ENCODE data around the gene MYRF.
A peak's percentile ranks its signal among the peaks of the same experiment; 100 is the strongest.

Gene MYRF

GRCh38 chr11:61718046-61718531, 34.3 kb upstream of the MYRF start:
- no peaks in the 10 kb centered on the region for H3K27me3 ChIP-seq (ENCODE audit: control insufficient read depth in 2 of 2, insufficient read depth in 2 of 2, low read length in 2 of 2)
- no peak overlapping the region for H3K4me3 ChIP-seq (ENCODE audit: low read length in 2 of 2)
- H3K36me3 ChIP-seq (ENCODE audit: control insufficient read depth in 2 of 2, insufficient read depth in 2 of 2, low read length in 2 of 2): peaks cover 6 to 9% of the 10 kb centered on the region in 2 donors
- no peak overlapping the region for H3K27ac ChIP-seq (ENCODE audit: low read depth in 2 of 2, low read length in 2 of 2)
- no peak overlapping the region for H3K9ac ChIP-seq (ENCODE audit: low read depth in 1 of 2, low read length in 2 of 2)
- no peaks in the 10 kb centered on the region for H3K9me3 ChIP-seq (ENCODE audit: control insufficient read depth in 2 of 2, low read length in 2 of 2)
- peaks cover 10 to 12% of the 10 kb centered on the region in 2 donors for H3K4me1 ChIP-seq (ENCODE audit: control insufficient read depth in 2 of 2, insufficient read depth in 2 of 2, low read length in 2 of 2)

DNA sequence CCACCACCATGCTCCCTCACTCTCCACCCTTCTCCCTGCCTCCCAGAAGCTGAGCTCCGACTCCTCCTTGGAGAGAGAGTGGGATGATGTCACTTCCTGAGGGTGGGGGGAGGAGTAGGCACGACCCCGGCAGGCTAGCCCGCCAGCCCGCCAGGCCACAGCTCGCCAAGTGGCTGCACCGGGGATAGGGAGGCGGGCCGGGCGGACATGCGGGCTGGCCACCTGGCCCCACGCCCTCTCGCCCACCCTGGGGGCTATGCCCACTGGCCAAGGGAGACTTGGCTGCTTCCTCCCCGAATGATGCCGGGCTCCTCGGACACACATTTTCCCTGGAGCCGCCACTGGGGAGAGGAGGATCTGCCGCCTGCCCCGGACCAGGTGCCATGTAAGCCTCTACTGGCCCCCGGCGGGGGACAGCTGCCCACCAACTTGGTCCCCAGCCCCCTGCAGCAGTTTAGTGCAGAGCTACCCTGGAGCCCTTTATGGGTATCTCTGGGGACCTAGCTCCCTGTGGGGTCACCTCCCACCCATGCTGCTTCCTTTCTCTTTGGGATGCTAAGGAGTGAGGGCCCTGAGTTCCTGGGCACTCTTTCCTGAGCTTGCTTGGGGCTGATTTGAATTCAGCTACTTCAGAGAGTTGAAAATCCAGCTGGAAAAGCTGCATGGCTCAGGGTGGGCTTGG, 33.7 kb upstream of the MYRF start:
- no peak overlapping the region for H3K27ac ChIP-seq (ENCODE audit: low read depth in 2 of 2, low read length in 2 of 2)

GRCh38 chr11:61719978-61720377, 32.5 kb upstream of the MYRF start:
- Histone ChIP-seq H3K27ac (ENCODE audit: low read depth in 2 of 2, low read length in 2 of 2) (no peak overlapping the region), H3K4me3 (ENCODE audit: low read length in 2 of 2) (no peak overlapping the region), H3K36me3 (ENCODE audit: control insufficient read depth in 2 of 2, insufficient read depth in 2 of 2, low read length in 2 of 2) (peaks cover 19 to 21% of the 10 kb centered on the region in 2 donors), H3K9me3 (ENCODE audit: control insufficient read depth in 2 of 2, low read length in 2 of 2) (no peaks in the 10 kb centered on the region), H3K27me3 (ENCODE audit: control insufficient read depth in 2 of 2, insufficient read depth in 2 of 2, low read length in 2 of 2) (no peaks in the 10 kb centered on the region), H3K9ac (ENCODE audit: low read depth in 1 of 2, low read length in 2 of 2) (no peak overlapping the region), H3K4me1 (ENCODE audit: control insufficient read depth in 2 of 2, insufficient read depth in 2 of 2, low read length in 2 of 2) (peaks cover 10 to 12% of the 10 kb centered on the region in 2 donors)

More for the DNA sequence above, 33.7 kb upstream of the MYRF start:
- Histone ChIP-seq H3K4me1 (ENCODE audit: control insufficient read depth in 2 of 2, insufficient read depth in 2 of 2, low read length in 2 of 2) (peaks cover 10 to 12% of the 10 kb centered on the region in 2 donors), H3K36me3 (ENCODE audit: control insufficient read depth in 2 of 2, insufficient read depth in 2 of 2, low read length in 2 of 2) (peaks cover 8 to 12% of the 10 kb centered on the region in 2 donors), H3K9me3 (ENCODE audit: control insufficient read depth in 2 of 2, low read length in 2 of 2) (no peaks in the 10 kb centered on the region), H3K4me3 (ENCODE audit: low read length in 2 of 2) (peak overlapping the region in 1 of 2 donors; percentile 13), H3K27me3 (ENCODE audit: control insufficient read depth in 2 of 2, insufficient read depth in 2 of 2, low read length in 2 of 2) (no peaks in the 10 kb centered on the region), H3K9ac (ENCODE audit: low read depth in 1 of 2, low read length in 2 of 2) (peak overlapping the region in 1 of 2 donors; percentile 41)

GRCh38 chr11:61720597-61720996, 31.8 kb upstream of the MYRF start:
- H3K4me1 ChIP-seq (ENCODE audit: control insufficient read depth in 2 of 2, insufficient read depth in 2 of 2, low read length in 2 of 2): peaks cover 8 to 10% of the 10 kb centered on the region in 2 donors
- H3K9ac ChIP-seq (ENCODE audit: low read depth in 1 of 2, low read length in 2 of 2): no peak overlapping the region
- H3K4me3 ChIP-seq (ENCODE audit: low read length in 2 of 2): no peak overlapping the region
- H3K27ac ChIP-seq (ENCODE audit: low read depth in 2 of 2, low read length in 2 of 2): no peak overlapping the region
- no peaks in the 10 kb centered on the region for H3K9me3 ChIP-seq (ENCODE audit: control insufficient read depth in 2 of 2, low read length in 2 of 2)
- peaks cover 20 to 21% of the 10 kb centered on the region in 2 donors for H3K36me3 ChIP-seq (ENCODE audit: control insufficient read depth in 2 of 2, insufficient read depth in 2 of 2, low read length in 2 of 2)
- H3K27me3 ChIP-seq (ENCODE audit: control insufficient read depth in 2 of 2, insufficient read depth in 2 of 2, low read length in 2 of 2): no peaks in the 10 kb centered on the region

- Histone ChIP-seq H3K9me3 (ENCODE audit: control insufficient read depth in 2 of 2, low read length in 2 of 2) (no peaks in the 10 kb centered on the region), H3K27ac (ENCODE audit: low read depth in 2 of 2, low read length in 2 of 2) (no peak overlapping the region), H3K9ac (ENCODE audit: low read depth in 1 of 2, low read length in 2 of 2) (no peak overlapping the region), H3K36me3 (ENCODE audit: control insufficient read depth in 2 of 2, insufficient read depth in 2 of 2, low read length in 2 of 2) (peaks cover 34 to 36% of the 10 kb centered on the region in 2 donors), H3K27me3 (ENCODE audit: control insufficient read depth in 2 of 2, insufficient read depth in 2 of 2, low read length in 2 of 2) (no peaks in the 10 kb centered on the region), H3K4me1 (ENCODE audit: control insufficient read depth in 2 of 2, insufficient read depth in 2 of 2, low read length in 2 of 2) (no peaks in the 10 kb centered on the region), H3K4me3 (ENCODE audit: low read length in 2 of 2) (no peak overlapping the region)
Observed at GRCh38 chr11:61724437-61724836, 28.0 kb upstream of the MYRF start.

- Histone ChIP-seq H3K4me1 (ENCODE audit: control insufficient read depth in 2 of 2, insufficient read depth in 2 of 2, low read length in 2 of 2) (no peaks in the 10 kb centered on the region), H3K27ac (ENCODE audit: low read depth in 2 of 2, low read length in 2 of 2) (no peak overlapping the region), H3K36me3 (ENCODE audit: control insufficient read depth in 2 of 2, insufficient read depth in 2 of 2, low read length in 2 of 2) (peaks cover 32 to 35% of the 10 kb centered on the region in 2 donors), H3K4me3 (ENCODE audit: low read length in 2 of 2) (no peak overlapping the region), H3K9me3 (ENCODE audit: control insufficient read depth in 2 of 2, low read length in 2 of 2) (no peaks in the 10 kb centered on the region), H3K27me3 (ENCODE audit: control insufficient read depth in 2 of 2, insufficient read depth in 2 of 2, low read length in 2 of 2) (no peaks in the 10 kb centered on the region), H3K9ac (ENCODE audit: low read depth in 1 of 2, low read length in 2 of 2) (no peak overlapping the region)
Observed at GRCh38 chr11:61725781-61726231, 26.6 kb upstream of the MYRF start.

DNA sequence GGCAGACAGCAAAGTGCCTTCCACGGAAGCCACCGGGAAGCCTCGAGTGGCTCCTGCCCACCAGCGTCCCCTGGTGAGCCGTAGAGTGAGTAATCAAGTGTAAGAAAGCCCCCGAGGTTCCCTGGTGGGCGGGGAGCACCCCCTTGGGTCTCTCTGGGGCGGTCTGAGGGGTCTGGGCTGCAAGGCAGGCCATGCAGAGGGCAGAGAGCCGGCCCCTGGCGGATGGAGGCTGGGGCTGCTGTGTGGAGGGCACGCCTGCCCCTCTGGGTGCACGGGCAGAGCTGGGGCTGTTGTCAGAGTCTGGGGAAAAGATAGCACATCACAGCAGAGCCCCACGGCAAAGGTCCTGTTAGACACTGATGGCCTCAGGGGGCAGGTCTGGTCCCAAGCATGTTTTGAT, 25.7 kb upstream of the MYRF start:
- Histone ChIP-seq H3K27ac (ENCODE audit: low read depth in 2 of 2, low read length in 2 of 2) (no peak overlapping the region), H3K27me3 (ENCODE audit: control insufficient read depth in 2 of 2, insufficient read depth in 2 of 2, low read length in 2 of 2) (no peaks in the 10 kb centered on the region), H3K9me3 (ENCODE audit: control insufficient read depth in 2 of 2, low read length in 2 of 2) (no peaks in the 10 kb centered on the region), H3K4me1 (ENCODE audit: control insufficient read depth in 2 of 2, insufficient read depth in 2 of 2, low read length in 2 of 2) (no peaks in the 10 kb centered on the region), H3K4me3 (ENCODE audit: low read length in 2 of 2) (no peak overlapping the region), H3K36me3 (ENCODE audit: control insufficient read depth in 2 of 2, insufficient read depth in 2 of 2, low read length in 2 of 2) (peaks cover 32% of the 10 kb centered on the region in 2 donors), H3K9ac (ENCODE audit: low read depth in 1 of 2, low read length in 2 of 2) (no peak overlapping the region)

GRCh38 chr11:61727401-61727811, 25.0 kb upstream of the MYRF start:
- Histone ChIP-seq H3K27ac (ENCODE audit: low read depth in 2 of 2, low read length in 2 of 2) (no peak overlapping the region), H3K4me1 (ENCODE audit: control insufficient read depth in 2 of 2, insufficient read depth in 2 of 2, low read length in 2 of 2) (no peaks in the 10 kb centered on the region), H3K9ac (ENCODE audit: low read depth in 1 of 2, low read length in 2 of 2) (no peak overlapping the region), H3K27me3 (ENCODE audit: control insufficient read depth in 2 of 2, insufficient read depth in 2 of 2, low read length in 2 of 2) (no peaks in the 10 kb centered on the region), H3K36me3 (ENCODE audit: control insufficient read depth in 2 of 2, insufficient read depth in 2 of 2, low read length in 2 of 2) (peaks cover 31 to 32% of the 10 kb centered on the region in 2 donors), H3K4me3 (ENCODE audit: low read length in 2 of 2) (no peak overlapping the region), H3K9me3 (ENCODE audit: control insufficient read depth in 2 of 2, low read length in 2 of 2) (no peaks in the 10 kb centered on the region)

GRCh38 chr11:61728066-61728939, 24.1 kb upstream of the MYRF start:
- Histone ChIP-seq H3K27ac (ENCODE audit: low read depth in 2 of 2, low read length in 2 of 2) (no peak overlapping the region), H3K9me3 (ENCODE audit: control insufficient read depth in 2 of 2, low read length in 2 of 2) (no peaks in the 10 kb centered on the region), H3K9ac (ENCODE audit: low read depth in 1 of 2, low read length in 2 of 2) (no peak overlapping the region), H3K4me1 (ENCODE audit: control insufficient read depth in 2 of 2, insufficient read depth in 2 of 2, low read length in 2 of 2) (no peaks in the 10 kb centered on the region), H3K36me3 (ENCODE audit: control insufficient read depth in 2 of 2, insufficient read depth in 2 of 2, low read length in 2 of 2) (peaks cover 27 to 29% of the 10 kb centered on the region in 2 donors), H3K4me3 (ENCODE audit: low read length in 2 of 2) (no peak overlapping the region), H3K27me3 (ENCODE audit: control insufficient read depth in 2 of 2, insufficient read depth in 2 of 2, low read length in 2 of 2) (no peaks in the 10 kb centered on the region)

DNA sequence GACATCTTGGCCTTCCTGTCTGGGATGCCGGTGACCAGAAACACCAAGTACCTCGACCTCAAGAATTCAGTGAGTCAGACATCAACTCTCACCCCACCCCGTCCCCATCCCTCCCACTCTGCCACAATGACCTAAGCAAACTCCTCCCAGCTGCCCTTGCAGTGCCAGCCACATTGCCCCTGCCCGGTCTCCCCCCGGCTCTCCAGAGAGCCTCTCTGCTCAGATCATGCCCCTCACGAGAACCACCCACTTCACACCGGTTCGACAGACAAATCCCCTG, 23.6 kb upstream of the MYRF start:
- no peak overlapping the region for H3K4me3 ChIP-seq (ENCODE audit: low read length in 2 of 2)
- peaks cover 0 to 3% of the 10 kb centered on the region in 2 donors for H3K4me1 ChIP-seq (ENCODE audit: control insufficient read depth in 2 of 2, insufficient read depth in 2 of 2, low read length in 2 of 2)
- H3K9ac ChIP-seq (ENCODE audit: low read depth in 1 of 2, low read length in 2 of 2): no peak overlapping the region
- H3K27me3 ChIP-seq (ENCODE audit: control insufficient read depth in 2 of 2, insufficient read depth in 2 of 2, low read length in 2 of 2): no peaks in the 10 kb centered on the region
- no peak overlapping the region for H3K27ac ChIP-seq (ENCODE audit: low read depth in 2 of 2, low read length in 2 of 2)
- H3K36me3 ChIP-seq (ENCODE audit: control insufficient read depth in 2 of 2, insufficient read depth in 2 of 2, low read length in 2 of 2): peaks cover 23 to 26% of the 10 kb centered on the region in 2 donors
- no peaks in the 10 kb centered on the region for H3K9me3 ChIP-seq (ENCODE audit: control insufficient read depth in 2 of 2, low read length in 2 of 2)

Measured in mucosa of rectum (tissue), 2 donors.